Panc1 (cell line): Measurements from ENCODE around the gene SLC5A2. TPM values are rescaled to one million over a fixed set of nuclear protein-coding genes. Genes with fewer than 3 reads are reported as not detected.
A peak's percentile ranks its signal among the peaks of the same experiment; 100 is the strongest.

Experiments
- ATAC-seq: fragments of 200-7000 bp; cut with Tn5 transposase; 2 replicates; pipeline ENCODE4 v1.9.1; 2020; ENCODE audit warnings: mild to moderate bottlenecking, moderate library complexity
- BruUV-seq: library from RNA; stranded (reverse); fragments of 400-500 nt; replicated peaks from 2 replicates; lab custom pipeline; 2021; lab: Mats Ljungman, UMichigan
- CTCF ChIA-PET: fragments of 300-600 bp; sonication (Branson Sonifier 250); formaldehyde crosslinking; loops from one replicate; lab custom pipeline; 2022; ENCODE audit warnings: antibody characterized with exemption; lab: Charles Lee
- POLR2A ChIA-PET: fragments of 300-600 bp; sonication (Branson Sonifier 250); formaldehyde crosslinking; loops from one replicate; lab custom pipeline; 2022; ENCODE audit warnings: antibody characterized with exemption; lab: Charles Lee
- DNase-seq: peaks from one replicate; pipeline ENCODE4 v3.0.0-alpha.2; 2010; ENCODE audit warnings: low read depth, low spot score
- H3K27ac ChIP-seq: 2 replicates; pipeline ENCODE4 v1.5.1; 2011; ENCODE audit warnings: mild to moderate bottlenecking, low read length, inconsistent platforms
- H3K27me3 ChIP-seq: fragments of 200-500 bp; sonication (Bioruptor generic); 2 replicates; pipeline ENCODE4 v1.6.0; 2014; ENCODE audit warnings: low read length, inconsistent platforms; ENCODE audit not compliant: control insufficient read depth, insufficient read depth
- H3K36me3 ChIP-seq: fragments of 200-500 bp; sonication (Bioruptor generic); 2 replicates; pipeline ENCODE4 v1.5.1; 2014; ENCODE audit warnings: inconsistent platforms, mild to moderate bottlenecking, low read length, moderate library complexity; ENCODE audit not compliant: control insufficient read depth, insufficient read depth
- H3K4me1 ChIP-seq: 2 replicates; pipeline ENCODE4 v1.5.1; 2011; ENCODE audit warnings: inconsistent platforms, mild to moderate bottlenecking, low read length, moderate library complexity; ENCODE audit not compliant: control insufficient read depth, insufficient read depth
- H3K4me3 ChIP-seq, 2 experiments: 2 replicates each; pipeline ENCODE4 v1.5.1; 2011 to 2012; ENCODE audit warnings: low read depth in 2 of 2, low read length in 2 of 2, mild to moderate bottlenecking in 2 of 2, inconsistent platforms in 1 of 2, moderate library complexity in 1 of 2
- H3K9me3 ChIP-seq: fragments of 200-500 bp; sonication (Bioruptor generic); 2 replicates; pipeline ENCODE4 v1.5.1; 2014; ENCODE audit warnings: low read depth, mild to moderate bottlenecking, inconsistent platforms, low read length, moderate library complexity; ENCODE audit not compliant: control insufficient read depth, insufficient read depth
- CTCF ChIP-seq: fragments of 450-650 bp; IDR thresholded peaks from 2 replicates; pipeline ENCODE4 v1.5.1; 2017; ENCODE audit warnings: mild to moderate bottlenecking
- POLR2AphosphoS5 ChIP-seq: IDR thresholded peaks from 2 replicates; pipeline ENCODE4 v1.6.1; 2012; ENCODE audit warnings: mild to moderate bottlenecking, low read depth, low read length, moderate library complexity
- REST ChIP-seq, 2 experiments: IDR thresholded peaks; 2 replicates each; pipeline ENCODE4 v1.6.1; 2011 to 2012; ENCODE audit warnings: low read depth in 2 of 2, control low read depth in 1 of 2, low read length in 1 of 2, mild to moderate bottlenecking in 1 of 2, moderate library complexity in 1 of 2; ENCODE audit not compliant: insufficient read depth in 1 of 2
- SIN3A ChIP-seq: IDR thresholded peaks from 2 replicates; pipeline ENCODE4 v1.6.1; 2012; ENCODE audit warnings: low read depth, mild to moderate bottlenecking, low read length, moderate library complexity, borderline replicate concordance; ENCODE audit not compliant: insufficient read depth
- TCF7L2 ChIP-seq: IDR thresholded peaks from 2 replicates; pipeline ENCODE4 v1.6.1; 2011; ENCODE audit warnings: mild to moderate bottlenecking, low read depth, low read length, inconsistent platforms
- in situ Hi-C: cut with HindIII; loops from 2 replicates; pipeline ENCODE4 v1.10.0; 2016; ENCODE audit warnings: low sequenced_read_pairs, low pct_unique_long_range_greater_than_20kb
- intact Hi-C: fragments of 100-400 bp; cut with micrococcal nuclease; formaldehyde crosslinking; loops from one replicate; pipeline ENCODE4 v1.10.0; 2022; ENCODE audit not compliant: unreplicated experiment
- total RNA-seq: library from RNA; stranded (reverse); gene quantifications from one replicate; pipeline ENCODE4 v1.2.1, GENCODE V29; 2021; ENCODE audit not compliant: unreplicated experiment

SLC5A2 gene
- total RNA-seq, 1 experiment from 2014 or later: 0.15 TPM

- no TSS peak for BruUV-seq
- in situ Hi-C loops: no loop called here
Measured at GRCh38 chr16:31513126-31513525, 30.2 kb downstream of the SLC5A2 start.

GRCh38 chr16:31513884-31514283 lies 31.0 kb downstream of the SLC5A2 start:
- Histone ChIP-seq H3K36me3 (no peaks in the 10 kb centered on the region; the same call in 1 of the 2 replicates), H3K4me1 (peaks cover 5% of the 10 kb centered on the region), H3K4me3 (no peak overlapping the region), H3K27me3 (no peaks in the 10 kb centered on the region), H3K9me3 (no peaks in the 10 kb centered on the region), H3K27ac (no peak overlapping the region)
- intact Hi-C loops (no loop called here), in situ Hi-C loops (no loop called here)
- DNase-seq: no peak
- TF ChIP-seq SIN3A (no peak), POLR2AphosphoS5 (no peak), TCF7L2 (no peak), CTCF (no peak)
- no peak for ATAC-seq
- ChIA-PET POLR2A (interaction anchor here (0.6 kb wide), 1 partner anchor 59 kb away, joined by 17 read pairs; no protein-coding TSS in a partner anchor), CTCF (interaction anchor here (0.7 kb wide), 1 partner anchor 15 kb away, joined by 5 read pairs; no protein-coding TSS in a partner anchor)
- BruUV-seq: no TSS peak

More at GRCh38 chr16:31513126-31513525, 30.2 kb downstream of the SLC5A2 start:
- DNase-seq (peak; percentile 18), ATAC-seq (no peak)
- CTCF ChIA-PET: interaction anchor here (0.7 kb wide), 1 partner anchor 16 kb away, joined by 5 read pairs; no protein-coding TSS in a partner anchor
- no peaks in the 10 kb centered on the region for H3K27me3 ChIP-seq
- POLR2A ChIA-PET: no interaction called here
- H3K36me3 ChIP-seq: no peaks in the 10 kb centered on the region; the same call in 1 of the 2 replicates
- no peak overlapping the region for H3K27ac ChIP-seq
- TF ChIP-seq REST (IDR thresholded peaks at IDR 0.05; ENCODE audit: insufficient read depth in 1 of 2, low read depth in 2 of 2, low read length in 1 of 2) (no peak), POLR2AphosphoS5 (no peak), SIN3A (no peak), TCF7L2 (no peak), CTCF (no peak)
- H3K9me3 ChIP-seq: no peaks in the 10 kb centered on the region
- intact Hi-C loops: no loop called here
- H3K4me3 ChIP-seq: no peak overlapping the region
- peaks cover 7% of the 10 kb centered on the region for H3K4me1 ChIP-seq
